ENCODE results near the gene PLXNB3.
"Not testable (repeated sequence)": the region's sequence is repeated elsewhere in the genome, so short reads cannot be mapped to it uniquely, and the experiment has no call there.

The PLXNB3 gene

GRCh38 chrX:153794897-153795816 lies 31.1 kb downstream of the PLXNB3 start:
- DNase-seq, result no peak

DNA sequence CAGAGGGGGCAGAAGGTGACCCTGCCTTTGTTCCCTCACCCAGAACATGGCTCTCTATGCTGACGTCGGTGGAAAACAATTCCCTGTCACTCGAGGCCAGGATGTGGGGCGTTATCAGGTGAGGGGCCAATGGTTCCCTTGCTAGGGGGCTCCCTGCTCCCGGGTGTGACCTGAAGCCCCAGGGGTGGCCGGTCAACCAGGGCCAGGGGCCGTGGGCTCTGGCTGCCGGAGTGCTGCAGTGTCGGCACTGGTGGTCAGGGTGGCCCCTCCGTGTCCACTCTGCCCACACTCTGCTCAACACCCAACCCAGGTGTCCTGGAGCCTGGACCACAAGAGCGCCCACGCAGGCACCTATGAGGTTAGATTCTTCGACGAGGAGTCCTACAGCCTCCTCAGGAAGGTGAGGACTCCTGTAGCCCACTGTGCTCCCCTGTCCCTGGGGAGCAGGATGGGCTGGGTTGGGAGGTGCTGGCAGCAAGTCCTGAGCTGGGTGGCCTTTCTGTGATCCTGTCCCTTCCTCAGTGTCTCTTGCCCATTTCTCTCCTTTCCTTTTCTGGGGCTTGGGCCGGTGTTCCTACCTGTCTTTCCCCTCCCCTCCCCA lies 33.5 kb downstream of the PLXNB3 start:
- DNase-seq, result no peak

DNA sequence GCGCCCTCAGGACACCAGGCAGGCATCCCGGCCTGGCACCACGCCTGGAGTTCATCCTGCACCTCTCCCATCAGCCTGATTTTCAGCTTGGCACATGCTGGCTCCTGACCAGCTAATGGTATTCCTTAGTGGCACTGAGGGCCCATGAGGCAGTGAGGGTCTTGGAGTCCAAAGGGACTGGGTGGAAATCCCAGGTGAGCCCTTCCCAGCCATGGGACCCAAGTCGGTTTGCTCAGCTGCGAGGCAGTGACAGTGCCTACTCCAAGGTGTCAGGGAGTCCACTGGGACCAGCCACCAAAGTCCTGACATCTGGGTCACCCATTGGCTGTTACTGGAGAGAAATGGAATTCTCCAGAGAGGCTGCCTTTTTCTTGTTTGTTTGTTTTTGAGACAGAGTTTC lies 35.3 kb downstream of the PLXNB3 start:
- DNase-seq, result no peak

DNA sequence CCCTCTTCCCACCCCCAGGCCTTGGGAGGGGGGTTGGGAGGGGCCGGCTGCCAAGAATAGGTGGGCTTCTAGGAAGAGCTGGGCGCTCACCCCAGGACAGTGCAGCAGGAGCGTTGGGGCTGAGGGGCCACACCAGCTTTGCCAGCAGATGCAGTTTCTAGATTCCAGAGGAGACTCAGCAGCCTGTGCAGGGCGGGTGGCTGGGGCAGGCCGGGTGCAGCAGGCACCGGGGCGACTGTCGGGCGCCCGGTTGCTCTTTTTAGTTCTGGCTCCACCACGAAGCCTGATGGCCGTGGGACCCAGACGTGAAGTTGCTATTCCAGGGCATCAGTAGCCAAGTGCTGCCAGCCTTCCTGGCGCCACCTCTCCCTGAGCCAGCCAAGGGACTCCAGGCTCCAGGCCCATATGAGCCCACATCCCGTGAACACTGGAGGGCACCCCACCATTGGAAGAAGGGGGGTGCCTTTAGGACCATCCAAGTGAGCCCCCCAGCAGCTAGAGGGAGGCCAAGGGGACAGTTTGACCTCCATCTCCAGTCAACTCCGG lies 36.2 kb downstream of the PLXNB3 start:
- no peak for DNase-seq

- no peak for DNase-seq
Observed at GRCh38 chrX:153800746-153801145, 36.7 kb downstream of the PLXNB3 start.

DNA sequence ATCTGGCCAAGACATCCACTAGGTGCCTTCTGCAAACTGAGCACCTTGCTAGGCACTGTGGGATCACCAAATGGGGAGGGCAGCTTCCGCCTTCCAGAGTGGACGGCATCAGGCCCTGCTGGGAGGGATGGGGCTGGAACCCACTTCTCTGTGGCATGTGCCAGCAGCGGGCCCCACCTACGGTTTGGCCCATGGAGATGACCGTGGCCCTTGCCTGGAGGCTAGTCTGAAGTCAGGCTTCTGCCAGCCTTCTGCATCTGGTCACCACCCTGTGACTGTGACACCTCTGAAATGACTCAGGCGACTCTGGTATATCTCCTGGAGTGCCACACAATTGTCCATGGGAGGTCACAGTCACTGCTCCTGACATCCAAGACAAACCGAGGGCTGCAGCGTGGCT lies 37.6 kb downstream of the PLXNB3 start:
- no peak for DNase-seq

DNA sequence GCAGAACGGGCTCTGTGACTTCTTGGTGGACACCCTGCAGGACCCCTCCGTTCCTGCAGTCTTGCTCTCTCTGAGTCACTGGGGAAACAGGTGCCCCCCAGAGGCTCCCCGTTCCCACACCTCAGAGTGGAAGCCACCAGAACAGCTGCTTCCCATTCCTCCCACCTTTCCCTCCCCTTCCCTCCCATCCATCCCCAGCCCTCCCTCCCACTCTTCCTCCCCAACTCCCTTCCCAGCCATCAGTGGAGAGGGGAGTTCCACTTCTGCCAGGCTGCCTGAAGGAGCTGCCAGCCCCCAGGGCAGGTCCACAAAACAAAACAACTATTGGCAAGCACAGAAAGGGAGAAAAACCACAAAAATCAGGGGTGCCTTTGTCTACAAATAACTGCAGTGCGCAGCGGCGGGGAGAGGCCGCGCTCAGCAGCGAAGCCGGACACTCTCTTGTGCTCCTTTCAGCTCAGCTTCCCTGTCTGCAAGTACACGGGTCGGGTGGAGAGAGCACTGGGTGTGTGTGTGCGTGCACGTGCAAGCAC lies 38.5 kb downstream of the PLXNB3 start:
- no peak for DNase-seq

DNA sequence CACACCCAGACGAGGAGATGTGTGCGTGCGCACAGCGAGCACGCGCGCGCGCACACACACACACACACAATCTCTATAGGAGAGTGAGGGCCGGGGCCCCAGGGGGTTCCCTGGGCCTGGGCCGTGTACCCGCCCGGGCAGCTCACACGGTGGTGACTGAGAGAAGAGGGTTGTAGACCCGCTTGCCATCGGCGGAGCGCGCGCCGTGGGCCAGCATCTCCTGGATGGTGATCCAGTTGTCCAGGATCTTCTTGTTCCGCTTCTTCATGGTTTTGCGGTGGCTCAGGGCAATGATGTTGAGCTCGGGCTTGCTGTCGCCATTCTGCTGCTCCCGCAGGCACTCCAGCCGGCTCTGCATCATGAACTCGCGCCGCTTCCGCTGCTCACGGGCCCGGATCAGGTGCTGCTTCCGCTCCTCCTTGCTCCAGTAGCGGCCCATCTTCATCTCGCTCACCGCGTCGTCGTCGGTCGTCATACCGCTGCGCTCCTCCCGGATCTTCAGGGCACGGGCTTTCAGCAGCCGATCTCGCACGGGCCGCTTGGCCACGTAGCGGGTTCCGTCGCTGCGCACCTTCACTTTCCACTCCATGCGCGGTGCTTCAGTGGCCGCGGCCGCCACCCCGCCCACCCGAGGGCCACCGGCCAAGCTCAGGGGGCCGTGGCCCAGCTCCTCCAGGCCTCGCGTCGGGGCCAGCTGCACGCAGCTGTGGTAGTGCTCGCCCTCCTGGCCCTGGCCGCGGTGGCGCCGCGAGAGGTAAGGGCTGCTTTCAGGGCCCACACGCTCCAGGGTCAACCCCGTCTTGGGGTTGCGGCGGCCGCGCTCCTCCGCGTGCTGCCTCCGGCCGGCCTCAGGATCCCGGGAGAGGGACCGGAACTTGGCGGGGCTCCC lies 39.4 kb downstream of the PLXNB3 start:
- DNase-seq, result no peak

DNA sequence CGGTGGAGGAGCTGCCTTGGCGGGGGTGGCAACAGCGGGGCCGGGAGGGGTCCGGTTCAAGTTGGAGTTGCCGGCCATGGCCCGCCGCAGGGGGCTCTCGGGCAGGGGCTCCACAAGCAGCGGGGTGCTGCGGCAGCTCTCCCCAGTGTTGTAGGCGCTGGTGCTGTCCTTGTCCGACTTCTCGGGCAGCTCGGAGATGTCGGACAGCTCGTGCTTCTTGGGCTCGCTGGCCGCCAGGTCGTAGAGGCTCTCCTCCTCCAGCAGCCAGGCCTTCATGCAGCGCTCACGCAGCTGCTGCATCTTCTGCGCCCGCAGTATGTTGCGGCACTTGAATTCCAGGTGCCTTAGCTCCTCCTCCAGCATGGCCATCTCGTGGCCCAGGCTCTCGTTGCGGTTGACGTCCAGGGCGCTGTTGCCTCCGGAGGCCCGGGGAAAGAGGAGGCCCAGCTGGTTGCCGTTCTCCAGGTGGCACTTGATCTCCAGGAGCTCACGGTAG lies 40.1 kb downstream of the PLXNB3 start:
- no peak for DNase-seq

DNA sequence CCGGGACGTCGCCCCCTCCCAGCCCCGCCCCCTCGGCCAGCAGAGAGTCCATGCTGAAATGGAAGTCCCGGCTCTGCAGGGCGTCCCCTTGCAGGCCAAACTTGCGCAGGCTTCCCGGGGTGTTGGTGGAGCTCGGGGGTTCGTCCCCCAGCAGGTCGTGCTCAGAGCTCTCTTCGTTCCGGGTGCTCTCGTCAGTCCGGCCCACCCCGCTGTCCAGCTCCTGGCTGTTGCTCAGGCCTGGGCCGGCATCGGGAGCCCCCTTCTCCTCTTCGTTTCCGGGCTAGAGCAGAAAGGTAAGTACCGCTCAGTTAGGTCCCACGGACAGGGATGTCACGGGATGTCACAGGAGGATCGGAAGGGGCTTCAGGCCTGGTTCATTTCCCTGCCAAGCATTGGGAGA lies 40.6 kb downstream of the PLXNB3 start:
- no peak for DNase-seq

- no peak for DNase-seq
Observed at GRCh38 chrX:153805436-153805835, 41.4 kb downstream of the PLXNB3 start.

- no peak for DNase-seq
Observed at GRCh38 chrX:153806999-153807575, 43.0 kb downstream of the PLXNB3 start.

- no peak for DNase-seq
Observed at GRCh38 chrX:153807976-153808375, 43.9 kb downstream of the PLXNB3 start.

- no peak for DNase-seq
Observed at GRCh38 chrX:153812220-153812619, 48.2 kb downstream of the PLXNB3 start.

- DNase-seq, result no peak
Observed at GRCh38 chrX:153813161-153813560, 49.1 kb downstream of the PLXNB3 start.

DNA sequence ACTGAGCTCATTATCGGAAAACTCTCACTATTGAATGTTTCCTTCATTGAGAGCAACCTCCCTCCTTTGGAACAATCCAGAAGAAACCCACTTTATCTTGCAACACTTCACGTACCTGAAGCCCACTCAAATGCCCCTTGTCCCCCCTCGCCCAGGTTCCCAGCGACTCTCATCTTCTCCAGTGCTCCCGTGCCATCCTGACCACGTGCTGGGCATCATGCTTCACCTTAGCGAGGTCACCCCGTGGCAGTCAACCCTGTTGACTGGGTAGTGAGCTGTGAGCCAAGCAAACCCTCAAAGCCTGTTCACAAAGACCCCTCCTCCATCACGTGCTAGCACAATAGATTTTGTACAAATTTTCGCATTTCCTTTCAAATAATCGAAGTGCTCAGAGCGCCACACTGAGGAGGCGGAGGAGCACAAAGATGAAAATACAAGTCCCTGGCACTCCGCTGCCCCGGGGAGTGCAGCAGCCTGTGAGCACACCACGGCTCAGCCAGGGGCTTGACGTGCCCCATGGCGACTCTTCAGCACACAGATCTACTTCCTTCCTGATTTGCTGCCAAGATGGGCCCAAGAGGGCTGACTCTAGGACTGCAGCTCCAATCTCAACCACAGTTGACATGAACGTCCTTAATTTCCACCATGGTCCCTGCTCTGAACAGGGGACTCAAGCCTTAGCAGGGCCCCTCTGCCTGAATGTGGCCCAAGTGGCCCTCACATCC lies 50.7 kb downstream of the PLXNB3 start:
- DNase-seq, result no peak

DNA sequence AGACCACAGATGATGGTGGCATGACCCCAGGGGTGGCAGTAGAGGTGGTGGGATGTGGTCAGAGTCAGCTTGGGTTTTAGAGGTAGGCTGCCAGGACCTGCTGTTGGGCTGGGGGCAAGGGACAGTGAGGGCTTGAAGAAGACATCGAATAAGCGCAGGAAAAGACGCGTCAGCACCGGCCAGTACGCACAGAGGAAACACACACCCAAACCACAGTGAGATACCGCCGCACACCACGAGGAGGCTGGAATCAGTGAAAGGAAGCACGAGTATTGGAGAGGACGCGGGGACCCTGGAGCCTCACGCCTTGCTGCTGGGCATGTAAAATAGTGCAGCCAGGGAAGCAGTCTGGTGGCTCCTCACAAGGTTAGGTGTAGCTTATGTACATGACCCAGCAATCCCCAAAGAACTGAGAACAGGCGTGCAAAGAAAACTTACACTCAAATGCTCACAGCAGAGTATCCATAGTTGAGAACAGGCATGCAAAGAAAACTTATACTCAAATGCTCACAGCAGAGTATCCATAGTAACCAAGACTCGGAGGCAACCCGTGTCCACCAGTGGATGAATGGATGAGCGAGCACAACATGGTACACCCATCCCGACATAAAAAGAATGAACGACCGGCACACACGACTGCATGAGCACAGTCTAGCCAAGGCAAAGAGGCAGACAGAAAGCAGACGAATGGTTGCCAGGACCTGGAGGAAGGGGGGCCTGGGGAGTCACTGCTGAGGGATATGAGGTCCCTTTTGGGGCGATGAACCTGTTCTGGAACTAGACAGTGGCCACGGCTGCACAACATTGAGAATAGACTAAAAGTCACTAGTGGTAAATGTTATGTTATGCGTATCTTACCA lies 53.0 kb downstream of the PLXNB3 start:
- no peak for DNase-seq

DNA sequence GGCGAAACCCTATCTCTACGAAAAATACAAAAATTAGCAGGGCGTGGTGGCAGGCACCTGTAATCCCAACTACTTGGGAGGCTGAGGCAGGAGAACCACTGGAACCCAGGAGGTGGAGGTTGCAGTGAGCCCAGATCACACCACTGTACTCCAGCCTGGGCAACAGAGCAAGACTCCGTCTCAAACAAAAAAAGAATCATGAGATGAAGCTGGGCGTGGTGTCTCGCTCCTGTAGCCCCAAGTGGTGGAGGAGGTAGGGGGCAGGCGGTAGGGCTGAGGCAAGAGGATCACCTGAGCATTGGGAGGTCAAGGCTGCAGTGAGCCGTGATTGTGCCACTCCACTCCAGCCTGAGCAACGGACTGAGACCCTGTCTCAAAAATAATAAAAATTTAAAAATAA lies 54.0 kb downstream of the PLXNB3 start:
- DNase-seq, result not testable (repeated sequence)

- peak; percentile 20 for DNase-seq
Observed at GRCh38 chrX:153818571-153819383, 54.7 kb downstream of the PLXNB3 start.
